Breast epithelium (tissue), 4 donors: ENCODE measurements around the gene ADORA1. TPM values are rescaled to one million over a fixed set of nuclear protein-coding genes. Genes with fewer than 3 reads are reported as not detected.

Experiments
- DNase-seq, 2 donors: peaks; one replicate each; pipeline ENCODE4 v3.0.0-alpha.2; 2019; ENCODE audit warnings: low spot score in 2 of 2
- H3K27ac ChIP-seq, 2 donors: fragments of 200-600 bp; sonication (generic) in 1 of 2; one replicate each; pipeline ENCODE4 v1.5.1; 2016 to 2019; ENCODE audit warnings: mild to moderate bottlenecking in 1 of 2
- H3K27me3 ChIP-seq, 2 donors: fragments of 200-600 bp; sonication (generic) in 1 of 2; one replicate each; pipeline versions ENCODE4 v1.5.1 to v1.6.0; 2017 to 2019; ENCODE audit warnings: control low read depth in 1 of 2, mild to moderate bottlenecking in 1 of 2
- H3K36me3 ChIP-seq: fragments of 200-600 bp; one replicate; pipeline ENCODE4 v1.5.1; 2019
- H3K4me1 ChIP-seq, 2 donors: fragments of 200-600 bp; sonication (generic); one replicate each; pipeline ENCODE4 v1.5.1; 2016 to 2019; ENCODE audit warnings: control low read depth in 1 of 2
- H3K4me3 ChIP-seq, 3 donors: fragments of 200-600 bp; sonication (generic); 1 replicate in 2 of 3; 2 replicates in 1 of 3; pipeline ENCODE4 v1.5.1; 2016 to 2019; ENCODE audit warnings: mild to moderate bottlenecking in 3 of 3, moderate library complexity in 2 of 3
- H3K9me3 ChIP-seq, 2 donors: fragments of 200-600 bp; sonication (generic) in 1 of 2; one replicate each; pipeline ENCODE4 v1.5.1; 2016 to 2019; ENCODE audit warnings: control low read depth in 1 of 2
- POLR2A ChIP-seq: fragments of 450-650 bp; IDR thresholded peaks from one replicate; pipeline ENCODE4 v1.6.1; 2016; ENCODE audit warnings: antibody characterized with exemption, mild to moderate bottlenecking, moderate library complexity
- POLR2AphosphoS5 ChIP-seq, 3 donors: sonication (generic); formaldehyde crosslinking; IDR thresholded peaks; one replicate each; pipeline ENCODE4 v1.6.1; 2017; ENCODE audit warnings: antibody characterized with exemption in 3 of 3
- intact Hi-C: fragments of 100-400 bp; cut with DNase I; formaldehyde crosslinking; loops from one replicate; pipeline ENCODE4 v1.15.1; 2023; ENCODE audit warnings: low total_unique reads
- total RNA-seq, 3 donors: library from RNA; depleted of rRNA; stranded (reverse); fragments of >200 nt; gene quantifications; one replicate each; pipeline ENCODE4 v1.1.0, GENCODE V29; 2016
- TF ChIP-seq, protein P1 (sequence below), 3 donors: fragments of 450-650 bp; IDR thresholded peaks; one replicate each; pipeline ENCODE4 v1.5.1; 2016 to 2017; ENCODE audit warnings: antibody characterized with exemption in 3 of 3, mild to moderate bottlenecking in 3 of 3, moderate library complexity in 3 of 3

ADORA1 gene
- total RNA-seq, 3 donors from 2014 or later, result 0.64 to 14.5 (median 5.2) TPM

DNA sequence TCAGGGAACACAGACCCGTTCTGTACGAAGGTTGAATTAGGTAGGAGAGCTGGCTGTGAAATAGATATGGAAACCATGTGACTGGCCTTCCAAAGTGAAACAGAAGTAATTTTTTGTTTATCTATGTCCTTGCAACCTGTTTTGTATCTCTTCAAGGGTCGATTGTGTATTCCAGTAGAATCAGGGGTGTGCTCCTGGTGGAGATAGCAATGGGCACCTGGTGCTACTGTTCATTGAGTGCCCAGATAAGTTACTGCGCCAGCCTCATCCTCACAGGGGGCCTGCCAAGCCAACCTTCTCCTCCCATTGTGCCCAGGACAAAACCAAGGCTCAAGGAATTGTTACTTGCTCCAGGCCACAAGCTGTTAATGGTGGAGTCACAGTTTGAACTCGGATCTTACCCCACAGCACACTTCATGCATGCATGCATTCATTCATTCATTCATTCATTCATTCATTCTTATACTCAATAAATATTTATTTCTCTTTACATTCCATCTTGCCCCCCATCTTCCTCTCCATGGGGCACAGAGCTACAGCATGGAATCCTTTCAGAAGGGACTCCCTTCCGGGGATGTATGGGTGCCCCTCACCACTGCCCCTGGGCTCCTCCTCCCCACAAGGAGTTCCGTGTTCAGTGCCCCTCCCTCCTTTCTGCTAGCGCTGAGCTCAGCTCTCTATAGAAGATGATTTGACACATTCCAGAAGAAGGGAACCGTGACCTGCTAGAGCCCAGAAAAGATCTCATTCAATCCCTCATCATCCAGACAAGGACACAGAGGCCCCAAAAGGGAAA is 24.0 kb downstream of the ADORA1 start:
- no peak for DNase-seq
- TF ChIP-seq, protein P1, sequence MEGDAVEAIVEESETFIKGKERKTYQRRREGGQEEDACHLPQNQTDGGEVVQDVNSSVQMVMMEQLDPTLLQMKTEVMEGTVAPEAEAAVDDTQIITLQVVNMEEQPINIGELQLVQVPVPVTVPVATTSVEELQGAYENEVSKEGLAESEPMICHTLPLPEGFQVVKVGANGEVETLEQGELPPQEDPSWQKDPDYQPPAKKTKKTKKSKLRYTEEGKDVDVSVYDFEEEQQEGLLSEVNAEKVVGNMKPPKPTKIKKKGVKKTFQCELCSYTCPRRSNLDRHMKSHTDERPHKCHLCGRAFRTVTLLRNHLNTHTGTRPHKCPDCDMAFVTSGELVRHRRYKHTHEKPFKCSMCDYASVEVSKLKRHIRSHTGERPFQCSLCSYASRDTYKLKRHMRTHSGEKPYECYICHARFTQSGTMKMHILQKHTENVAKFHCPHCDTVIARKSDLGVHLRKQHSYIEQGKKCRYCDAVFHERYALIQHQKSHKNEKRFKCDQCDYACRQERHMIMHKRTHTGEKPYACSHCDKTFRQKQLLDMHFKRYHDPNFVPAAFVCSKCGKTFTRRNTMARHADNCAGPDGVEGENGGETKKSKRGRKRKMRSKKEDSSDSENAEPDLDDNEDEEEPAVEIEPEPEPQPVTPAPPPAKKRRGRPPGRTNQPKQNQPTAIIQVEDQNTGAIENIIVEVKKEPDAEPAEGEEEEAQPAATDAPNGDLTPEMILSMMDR (IDR thresholded peaks at IDR 0.05), result no peak
- TF ChIP-seq POLR2A (no peak), POLR2AphosphoS5 (IDR thresholded peaks at IDR 0.05) (no peak)
- intact Hi-C loops, result no loop called here
- H3K4me1 ChIP-seq, result peaks cover 0 to 8% of the 10 kb centered on the region in 2 donors
- no peak overlapping the region for H3K4me3 ChIP-seq
- no peaks in the 10 kb centered on the region for H3K9me3 ChIP-seq
- H3K27me3 ChIP-seq, result no peaks in the 10 kb centered on the region
- peak overlapping the region in 1 of 2 donors; percentile 52 for H3K27ac ChIP-seq
- H3K36me3 ChIP-seq, result no peaks in the 10 kb centered on the region

DNA sequence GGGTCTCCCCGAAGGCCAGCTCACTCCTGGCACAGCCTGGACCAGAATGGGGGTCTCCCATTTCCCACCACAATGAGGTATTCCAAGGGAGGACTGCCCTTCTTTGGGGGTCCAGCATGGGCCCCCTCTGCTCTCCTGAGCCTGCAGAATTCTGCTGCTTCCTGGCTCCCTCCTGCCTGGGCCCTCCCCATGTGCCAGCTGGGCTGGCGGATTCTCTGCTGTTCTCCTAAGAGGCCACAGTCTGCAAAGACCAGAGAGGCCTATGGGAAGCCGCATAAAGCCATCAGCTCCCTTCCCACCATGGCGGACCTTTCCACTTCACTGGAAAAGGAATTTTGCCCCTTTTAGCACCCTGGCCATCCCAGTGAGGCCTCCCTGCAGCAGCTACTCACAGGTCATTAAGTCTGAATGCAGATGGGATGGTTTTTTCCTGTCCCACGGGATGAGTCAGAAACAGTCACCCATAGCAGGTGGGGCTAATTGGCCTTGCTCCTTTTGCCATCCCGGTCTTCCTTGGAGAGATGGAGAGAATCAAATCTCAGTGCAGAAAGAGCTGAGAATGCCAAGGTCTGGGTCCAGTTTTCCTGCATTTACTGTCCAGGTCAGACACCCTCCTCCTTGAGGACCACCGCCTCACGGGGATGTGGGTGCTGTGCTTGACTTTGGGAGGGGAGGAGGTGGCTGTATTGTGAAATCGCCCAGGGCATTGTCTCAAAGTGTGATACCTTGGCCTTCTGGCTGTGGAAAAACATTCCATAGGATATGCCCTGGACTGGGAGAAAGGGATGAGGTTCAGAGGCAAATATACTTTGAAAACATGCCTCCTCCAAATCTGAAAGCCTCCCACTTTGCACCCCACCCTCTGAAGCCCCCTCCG is 24.9 kb downstream of the ADORA1 start:
- intact Hi-C loops, result no loop called here
- Histone ChIP-seq H3K4me1 (peaks cover 0 to 8% of the 10 kb centered on the region in 2 donors), H3K27ac (peak overlapping the region; percentile 86 to 92), H3K9me3 (no peaks in the 10 kb centered on the region), H3K36me3 (no peaks in the 10 kb centered on the region), H3K4me3 (no peak overlapping the region), H3K27me3 (no peaks in the 10 kb centered on the region)
- TF ChIP-seq, protein P1 (IDR thresholded peaks at IDR 0.05), result no peak
- TF ChIP-seq POLR2AphosphoS5 (IDR thresholded peaks at IDR 0.05), result no peak
- TF ChIP-seq POLR2A, result no peak
- DNase-seq, result no peak

DNA sequence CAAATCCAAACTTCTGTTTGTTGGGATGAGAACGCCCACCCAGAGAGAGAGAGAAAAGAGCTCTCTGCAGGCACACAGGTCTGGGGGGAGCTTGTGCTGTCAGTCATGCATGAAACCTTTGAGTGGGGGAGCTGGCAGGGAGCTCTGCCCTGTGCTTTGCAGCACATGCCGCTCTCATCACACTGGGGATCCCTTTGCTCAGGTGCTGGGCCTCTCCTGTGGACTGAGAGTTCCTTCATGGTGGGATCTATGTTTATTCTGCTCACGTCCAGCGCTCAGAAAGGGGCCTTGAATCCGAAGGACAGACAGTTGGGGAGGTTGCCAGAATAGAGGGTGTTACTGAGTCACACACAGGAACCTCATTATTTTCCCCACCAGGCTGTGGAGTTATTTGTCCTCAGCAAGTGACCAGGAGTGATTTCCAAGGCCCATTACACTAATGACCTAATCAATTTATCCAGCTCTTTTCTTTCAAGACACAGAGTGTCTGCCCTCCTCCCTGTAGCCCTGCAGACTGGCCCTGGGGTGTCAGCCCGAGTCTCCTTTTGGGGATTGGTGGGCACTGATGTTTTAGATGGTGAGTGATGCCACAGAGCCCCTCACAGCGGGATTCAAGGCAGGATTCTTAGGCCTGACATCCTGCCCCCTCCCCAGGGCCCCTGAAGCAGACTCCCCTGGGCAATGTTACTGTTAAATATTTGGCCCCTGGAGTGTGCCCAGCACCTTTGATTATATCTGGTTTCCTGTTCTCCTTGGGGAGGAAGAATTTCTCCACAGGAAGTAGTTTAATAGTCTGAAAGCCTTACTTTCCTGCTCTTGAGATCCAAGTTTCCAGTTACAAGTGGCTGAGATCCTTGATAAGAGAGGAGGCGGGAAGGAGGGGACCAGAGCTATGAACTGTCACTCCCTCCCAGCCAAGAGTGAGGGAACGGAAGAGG is 25.8 kb downstream of the ADORA1 start:
- Histone ChIP-seq H3K27ac (peak overlapping the region; percentile 86 to 92), H3K4me1 (peaks cover 0 to 8% of the 10 kb centered on the region in 2 donors), H3K9me3 (no peaks in the 10 kb centered on the region), H3K36me3 (no peaks in the 10 kb centered on the region), H3K27me3 (no peaks in the 10 kb centered on the region), H3K4me3 (no peak overlapping the region)
- TF ChIP-seq, protein P1 (IDR thresholded peaks at IDR 0.05), result no peak
- TF ChIP-seq POLR2A (no peak), POLR2AphosphoS5 (IDR thresholded peaks at IDR 0.05) (no peak)
- intact Hi-C loops, result no loop called here
- DNase-seq, result no peak

DNA sequence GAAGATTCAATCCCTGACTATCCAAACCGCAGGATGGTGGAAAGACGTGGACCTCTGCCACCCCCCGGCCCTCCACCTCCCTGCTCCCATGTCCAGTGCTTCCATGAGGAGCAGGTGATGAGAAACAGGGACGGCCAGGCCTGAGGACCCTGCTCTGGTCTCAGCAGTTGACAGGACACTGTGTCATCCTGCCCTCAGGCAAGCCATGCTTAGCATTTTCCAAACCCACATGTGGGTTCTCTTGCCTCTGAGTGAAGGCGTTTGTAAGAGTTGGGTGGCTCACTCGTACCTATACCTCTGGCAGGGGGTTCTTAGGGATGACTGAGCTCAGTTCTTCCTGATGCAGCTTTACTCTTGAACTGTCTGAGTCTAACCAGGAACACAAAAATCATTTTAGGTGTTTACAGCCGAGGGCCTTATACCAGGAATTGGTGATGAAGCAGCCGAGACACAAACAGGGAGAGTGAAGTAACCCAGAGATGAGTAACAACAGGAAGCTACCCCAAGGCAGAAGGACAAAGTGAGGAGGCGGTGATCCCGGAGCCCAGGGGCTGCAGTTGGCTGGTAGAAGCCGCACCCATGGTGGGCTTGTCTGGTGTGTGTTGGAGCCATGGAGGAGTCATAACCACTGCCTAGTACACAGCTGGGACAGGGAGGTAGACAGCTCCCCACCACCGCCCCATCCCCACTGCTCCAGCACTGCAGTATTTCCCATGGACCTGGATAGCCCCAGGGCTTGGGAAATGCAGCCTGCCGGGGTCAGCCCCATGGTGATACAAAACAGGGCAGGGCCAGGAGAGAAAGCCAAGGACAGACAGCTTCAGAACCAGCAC is 26.7 kb downstream of the ADORA1 start:
- Histone ChIP-seq H3K9me3 (no peaks in the 10 kb centered on the region), H3K27ac (peak overlapping the region; percentile 86 to 92)
- intact Hi-C loops, result no loop called here

More for the DNA sequence above, 26.7 kb downstream of the ADORA1 start:
- Histone ChIP-seq H3K4me3 (no peak overlapping the region), H3K36me3 (no peaks in the 10 kb centered on the region), H3K27me3 (no peaks in the 10 kb centered on the region), H3K4me1 (peaks cover 0 to 8% of the 10 kb centered on the region in 2 donors)
- TF ChIP-seq POLR2AphosphoS5 (IDR thresholded peaks at IDR 0.05), result peak in 1 of 3 donors; percentile 27
- TF ChIP-seq, protein P1 (IDR thresholded peaks at IDR 0.05), result no peak
- peak in 1 of 2 donors; percentile 83 for DNase-seq
